Measurements from ENCODE around the gene CLK3.

- TF ChIP-seq CTCF (IDR thresholded peaks at IDR 0.05; ENCODE audit: low read depth, low read length) (no peak), EZH2phosphoT487 (IDR thresholded peaks at IDR 0.05; ENCODE audit: low read depth) (no peak)
These were observed 49.0 kb downstream of the CLK3 start for GRCh38 chr15:74664670-74665069.
